Loucy (cell line): ENCODE results near the gene ARSG.
"Not testable (repeated sequence)": the region's sequence is repeated elsewhere in the genome, so short reads cannot be mapped to it uniquely, and the experiment has no call there.

Source experiments
- CTCF ChIP-seq: fragments of 200-600 bp; sonication (generic); conservative IDR thresholded peaks from 2 replicates; pipeline ENCODE4 v1.5.1; 2014; ENCODE audit warnings: mild to moderate bottlenecking, antibody characterized with exemption, low read length
- EZH2phosphoT487 ChIP-seq: fragments of 200-600 bp; IDR thresholded peaks from 2 replicates; pipeline ENCODE4 v1.6.1; 2018; ENCODE audit warnings: antibody characterized with exemption, mild to moderate bottlenecking, moderate library complexity, borderline replicate concordance

GRCh38 chr17:68354311-68354710 is 63.0 kb downstream of the ARSG start:
- not testable (repeated sequence) for TF ChIP-seq CTCF, EZH2phosphoT487
